SK-N-SH (cell line): ENCODE results near the gene C3orf33.

ENCODE experiments used
- ELF1 ChIP-seq: IDR thresholded peaks from 2 replicates; pipeline ENCODE4 v1.4.0; 2012
- TF ChIP-seq, protein P1 (sequence below): fragments of 150-350 bp; IDR thresholded peaks from 2 replicates; pipeline ENCODE4 v1.6.1; 2016; ENCODE audit warnings: mild to moderate bottlenecking, low read depth, low read length

DNA sequence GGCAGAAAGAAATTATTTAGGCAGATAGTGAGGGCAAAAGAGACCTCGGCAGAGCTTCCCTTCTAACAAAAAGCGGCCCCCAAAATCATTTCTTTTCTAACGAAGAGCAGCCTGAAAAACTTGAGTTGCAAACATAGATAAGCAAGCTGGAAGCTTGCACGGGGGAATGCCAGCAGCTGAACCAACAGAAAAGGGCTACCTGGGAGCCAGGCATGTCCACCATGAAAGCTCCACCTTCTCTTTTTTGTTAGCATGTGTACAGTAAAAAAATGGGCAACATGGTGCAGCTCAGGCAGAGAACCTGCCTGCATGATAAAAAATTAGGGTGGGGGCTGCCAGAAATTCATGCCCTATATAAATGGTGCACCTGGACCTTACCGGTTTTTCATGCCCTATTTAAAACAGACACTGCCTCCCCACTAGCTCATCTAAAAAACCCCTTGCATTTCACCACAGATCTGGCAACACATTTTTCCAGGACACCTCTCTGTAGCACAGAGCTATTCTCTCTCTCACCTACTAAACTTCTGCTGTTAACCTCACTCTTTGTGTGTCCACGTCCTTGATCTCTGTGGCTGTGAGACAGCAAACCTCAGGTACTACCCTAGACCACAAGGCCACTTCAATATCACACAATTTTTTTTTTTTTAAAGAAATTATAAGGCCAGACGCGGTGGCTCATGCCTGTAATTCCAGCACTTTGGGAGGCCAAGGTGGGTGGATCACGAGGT lies 29.4 kb upstream of the C3orf33 start:
- TF ChIP-seq ELF1 = no peak
- TF ChIP-seq, protein P1, sequence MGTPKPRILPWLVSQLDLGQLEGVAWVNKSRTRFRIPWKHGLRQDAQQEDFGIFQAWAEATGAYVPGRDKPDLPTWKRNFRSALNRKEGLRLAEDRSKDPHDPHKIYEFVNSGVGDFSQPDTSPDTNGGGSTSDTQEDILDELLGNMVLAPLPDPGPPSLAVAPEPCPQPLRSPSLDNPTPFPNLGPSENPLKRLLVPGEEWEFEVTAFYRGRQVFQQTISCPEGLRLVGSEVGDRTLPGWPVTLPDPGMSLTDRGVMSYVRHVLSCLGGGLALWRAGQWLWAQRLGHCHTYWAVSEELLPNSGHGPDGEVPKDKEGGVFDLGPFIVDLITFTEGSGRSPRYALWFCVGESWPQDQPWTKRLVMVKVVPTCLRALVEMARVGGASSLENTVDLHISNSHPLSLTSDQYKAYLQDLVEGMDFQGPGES = no peak
